Measurements from ENCODE around the gene DCAF5.

DNA sequence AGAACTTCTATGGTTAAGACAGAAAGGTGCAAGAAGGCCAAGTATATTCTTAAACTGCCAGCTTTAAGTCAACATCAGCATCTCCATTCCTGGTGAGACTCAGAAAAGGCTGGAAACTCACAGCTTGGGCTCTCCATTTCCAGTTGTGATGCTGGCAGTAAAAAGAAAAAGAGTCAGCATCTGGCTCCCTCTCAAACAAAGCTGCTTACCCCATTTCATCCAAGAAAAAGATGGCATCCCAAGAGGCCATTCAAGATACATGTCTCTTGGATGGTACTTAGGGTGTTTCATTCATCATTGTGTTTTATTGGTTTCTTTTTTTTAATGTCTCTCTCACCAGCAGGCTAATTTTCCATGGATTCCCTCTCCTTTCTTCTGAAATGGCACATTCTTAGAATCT, 61.9 kb downstream of the DCAF5 start:
- TF ChIP-seq, protein P1, sequence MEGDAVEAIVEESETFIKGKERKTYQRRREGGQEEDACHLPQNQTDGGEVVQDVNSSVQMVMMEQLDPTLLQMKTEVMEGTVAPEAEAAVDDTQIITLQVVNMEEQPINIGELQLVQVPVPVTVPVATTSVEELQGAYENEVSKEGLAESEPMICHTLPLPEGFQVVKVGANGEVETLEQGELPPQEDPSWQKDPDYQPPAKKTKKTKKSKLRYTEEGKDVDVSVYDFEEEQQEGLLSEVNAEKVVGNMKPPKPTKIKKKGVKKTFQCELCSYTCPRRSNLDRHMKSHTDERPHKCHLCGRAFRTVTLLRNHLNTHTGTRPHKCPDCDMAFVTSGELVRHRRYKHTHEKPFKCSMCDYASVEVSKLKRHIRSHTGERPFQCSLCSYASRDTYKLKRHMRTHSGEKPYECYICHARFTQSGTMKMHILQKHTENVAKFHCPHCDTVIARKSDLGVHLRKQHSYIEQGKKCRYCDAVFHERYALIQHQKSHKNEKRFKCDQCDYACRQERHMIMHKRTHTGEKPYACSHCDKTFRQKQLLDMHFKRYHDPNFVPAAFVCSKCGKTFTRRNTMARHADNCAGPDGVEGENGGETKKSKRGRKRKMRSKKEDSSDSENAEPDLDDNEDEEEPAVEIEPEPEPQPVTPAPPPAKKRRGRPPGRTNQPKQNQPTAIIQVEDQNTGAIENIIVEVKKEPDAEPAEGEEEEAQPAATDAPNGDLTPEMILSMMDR (IDR thresholded peaks at IDR 0.05; ENCODE audit: low read length), result no peak
- TF ChIP-seq EZH2 (optimal IDR thresholded peaks at IDR 0.05; ENCODE audit: low read depth, low read length), result no peak

Data from MM.1S (cell line).